HG02884 (cell line): ENCODE measurements around the gene RNASEH2B.

Experiments used
- ATAC-seq: cut with Tn5 transposase; IDR thresholded peaks from one replicate; pipeline ENCODE4 v1.9.1; 2021; ENCODE audit warnings: mild to moderate bottlenecking, moderate library complexity; ENCODE audit not compliant: unreplicated experiment

RNASEH2B gene

DNA sequence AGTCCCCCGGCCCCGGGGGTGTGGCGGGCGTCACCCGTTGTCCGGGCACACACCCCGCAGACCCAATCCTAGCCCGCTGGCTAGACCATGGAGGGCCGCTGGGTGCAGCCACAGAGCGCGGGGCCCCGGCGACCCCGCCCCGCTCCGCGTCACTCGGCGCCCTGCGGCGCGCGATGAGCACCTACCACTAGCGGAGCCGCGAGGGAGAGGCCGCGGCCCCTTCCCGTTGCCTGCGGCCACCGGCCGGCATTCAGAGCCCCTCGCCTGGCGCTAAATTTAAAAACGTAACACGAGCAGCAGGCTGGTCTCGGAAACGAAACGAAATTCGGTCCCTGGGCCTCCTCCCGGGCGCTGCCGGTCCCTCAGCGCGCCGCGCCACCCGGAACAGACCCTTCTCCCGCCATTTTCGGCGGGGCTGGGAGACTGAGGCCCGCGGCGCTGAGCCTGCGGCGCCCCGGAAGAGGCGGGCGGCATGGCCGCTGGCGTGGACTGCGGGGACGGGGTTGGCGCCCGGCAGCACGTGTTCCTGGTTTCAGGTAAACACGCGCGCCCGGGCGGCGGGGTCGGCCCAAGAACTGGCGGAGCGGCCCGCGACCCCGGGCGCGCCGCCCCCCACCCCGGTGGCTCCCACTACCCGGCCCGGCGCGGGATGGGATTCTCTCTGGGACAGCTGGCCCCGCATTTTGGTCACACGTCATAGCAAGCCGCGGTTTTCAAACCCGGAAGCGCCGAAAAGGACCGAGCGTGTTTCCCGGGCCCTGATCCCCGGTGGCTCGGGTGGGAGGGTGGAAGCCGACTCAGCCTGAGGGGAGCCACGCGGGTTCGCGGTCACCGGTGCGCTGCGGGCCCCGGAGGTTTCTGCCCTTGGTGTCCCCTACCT, at the start of gene RNASEH2B:
RNASEH2B (plus strand) TSS at position 187 of the 880 bp plus-strand sequence; CDS start at position 473, 286 bp downstream.
- ATAC-seq: peak; percentile 69

- ATAC-seq: no peak
Observed at GRCh38 chr13:50864492-50864891, 45.1 kb upstream of the RNASEH2B start.

GRCh38 chr13:50866817-50867636, 42.6 kb upstream of the RNASEH2B start:
- no peak for ATAC-seq

DNA sequence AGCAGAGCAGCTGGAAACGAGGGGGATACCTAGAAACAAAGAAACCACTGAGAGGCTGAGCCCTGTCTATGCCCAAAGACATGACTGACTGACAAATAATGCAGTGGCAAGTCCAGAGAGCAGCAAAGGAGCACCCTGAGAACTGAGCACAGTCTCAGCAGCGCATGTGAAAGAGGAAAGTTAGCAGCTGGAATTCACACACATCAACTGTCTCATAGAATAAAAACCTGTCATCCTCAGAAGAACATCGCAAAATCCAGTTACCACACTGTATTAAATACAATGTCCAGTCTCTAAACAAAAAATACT, 42.0 kb upstream of the RNASEH2B start:
- no peak for ATAC-seq

DNA sequence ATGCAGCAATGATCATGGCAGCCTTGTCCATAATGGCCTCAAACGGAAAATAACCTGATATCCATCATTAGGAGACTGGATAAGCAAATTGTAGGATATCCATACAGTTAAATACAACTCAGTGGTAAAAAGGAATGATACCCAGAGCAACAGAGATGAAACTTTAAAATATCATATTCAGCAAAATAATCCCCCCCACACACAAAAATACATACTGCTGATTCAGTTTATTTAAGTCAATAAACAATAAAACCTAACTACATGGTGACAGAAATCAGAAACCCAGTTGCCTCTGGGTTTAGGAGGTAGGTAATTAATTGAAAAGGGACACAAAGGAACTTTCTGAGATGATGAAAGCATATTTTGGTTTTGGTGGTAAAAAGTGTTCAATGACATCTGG, 38.2 kb upstream of the RNASEH2B start:
- ATAC-seq: no peak

DNA sequence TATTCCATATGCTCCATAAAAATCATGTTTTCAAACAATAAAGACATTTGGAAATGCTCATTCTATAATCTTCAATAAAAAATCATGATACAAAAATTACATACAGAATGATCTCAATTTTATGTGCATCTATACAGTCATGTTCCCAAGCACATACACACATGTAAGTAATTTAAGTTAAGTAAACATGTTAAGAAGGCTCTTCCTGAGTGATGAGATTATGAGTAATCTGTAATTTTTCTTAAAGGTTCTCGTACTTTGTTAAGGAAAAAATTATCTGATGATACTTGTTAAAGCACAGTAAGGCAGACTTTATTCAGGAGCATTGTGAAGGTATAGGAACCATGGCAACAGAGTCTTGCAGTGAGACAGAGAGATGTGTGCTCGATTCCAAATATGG, 36.1 kb upstream of the RNASEH2B start:
- no peak for ATAC-seq

- ATAC-seq: no peak
Observed at GRCh38 chr13:50873991-50874390, 35.6 kb upstream of the RNASEH2B start.

- no peak for ATAC-seq
Observed at GRCh38 chr13:50882816-50883435, 26.7 kb upstream of the RNASEH2B start.

DNA sequence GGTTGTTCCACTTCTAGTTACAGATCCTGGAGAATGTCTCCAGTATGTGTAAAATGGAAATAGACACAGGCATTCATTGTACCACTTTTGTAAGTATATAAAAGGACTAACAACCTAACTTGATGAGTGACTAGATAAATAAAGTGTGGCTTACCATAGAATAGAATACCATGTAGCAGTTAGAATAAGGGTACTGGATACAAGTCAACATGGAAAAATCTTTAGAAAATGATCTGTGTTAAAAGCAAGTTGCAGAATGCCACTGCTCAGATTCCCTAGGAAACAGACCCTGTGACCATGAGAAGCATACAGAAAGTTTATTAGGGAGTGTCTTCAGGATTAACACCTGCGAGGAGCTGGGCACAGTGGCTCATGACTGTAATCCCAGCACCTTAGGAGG, 25.9 kb upstream of the RNASEH2B start:
- ATAC-seq: no peak

- ATAC-seq: no peak
Observed at GRCh38 chr13:50884265-50884664, 25.3 kb upstream of the RNASEH2B start.

DNA sequence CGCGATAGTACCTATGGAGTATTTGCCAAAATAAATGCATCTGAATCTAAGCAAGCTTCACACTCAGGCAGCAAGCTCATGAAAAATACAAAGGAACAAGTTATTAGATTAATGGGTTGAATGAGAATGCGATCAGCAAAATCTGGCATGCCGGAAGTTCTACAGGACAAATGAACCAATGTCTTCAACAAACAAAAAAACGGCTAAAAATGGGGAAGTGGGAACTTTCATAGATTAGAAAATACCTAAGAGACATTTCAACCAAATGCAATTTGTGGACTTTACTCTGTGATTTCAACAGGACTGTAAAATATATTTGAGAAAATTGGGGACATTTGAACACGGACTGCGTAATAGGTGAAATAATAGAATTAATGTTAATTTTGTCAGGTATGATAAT, 22.4 kb upstream of the RNASEH2B start:
- no peak for ATAC-seq

GRCh38 chr13:50888362-50888761, 21.2 kb upstream of the RNASEH2B start:
- ATAC-seq: no peak

GRCh38 chr13:50889317-50889716, 20.3 kb upstream of the RNASEH2B start:
- no peak for ATAC-seq

- no peak for ATAC-seq
Observed at GRCh38 chr13:50891206-50891605, 18.4 kb upstream of the RNASEH2B start.

DNA sequence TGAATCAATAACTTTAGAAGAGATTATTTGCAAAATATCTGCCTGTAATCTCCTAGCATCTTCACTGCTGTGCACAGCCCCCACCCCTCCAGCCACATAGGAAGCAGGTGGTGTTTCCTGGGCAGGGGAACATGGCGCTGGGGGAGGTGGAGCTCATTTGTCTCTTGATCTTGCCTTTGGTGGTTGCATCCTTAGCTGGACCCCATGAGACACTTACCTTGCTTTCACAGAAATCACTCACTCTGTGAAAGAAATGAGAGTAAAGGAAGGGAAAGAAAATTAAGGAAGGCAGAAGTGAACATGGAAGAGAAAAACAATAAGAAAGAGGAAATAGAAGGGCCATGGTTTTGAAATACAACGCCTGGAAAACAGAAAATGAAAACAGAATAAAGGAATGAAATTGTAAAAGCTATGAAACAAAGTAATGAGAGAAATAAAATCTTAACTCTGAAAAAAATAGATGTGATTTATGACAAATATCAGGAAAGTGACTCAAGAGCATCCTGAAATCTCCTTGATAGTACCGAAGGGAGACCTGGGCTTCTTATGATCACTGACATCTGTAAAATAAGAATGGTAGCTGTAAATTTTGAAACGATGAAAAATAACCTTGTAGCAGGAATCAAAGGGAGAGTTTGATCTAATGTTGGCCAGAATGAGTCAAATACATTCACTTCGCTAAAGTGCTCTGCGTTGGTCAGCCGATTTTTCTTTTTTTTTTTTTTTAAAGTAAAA, 17.2 kb upstream of the RNASEH2B start:
- ATAC-seq: no peak

DNA sequence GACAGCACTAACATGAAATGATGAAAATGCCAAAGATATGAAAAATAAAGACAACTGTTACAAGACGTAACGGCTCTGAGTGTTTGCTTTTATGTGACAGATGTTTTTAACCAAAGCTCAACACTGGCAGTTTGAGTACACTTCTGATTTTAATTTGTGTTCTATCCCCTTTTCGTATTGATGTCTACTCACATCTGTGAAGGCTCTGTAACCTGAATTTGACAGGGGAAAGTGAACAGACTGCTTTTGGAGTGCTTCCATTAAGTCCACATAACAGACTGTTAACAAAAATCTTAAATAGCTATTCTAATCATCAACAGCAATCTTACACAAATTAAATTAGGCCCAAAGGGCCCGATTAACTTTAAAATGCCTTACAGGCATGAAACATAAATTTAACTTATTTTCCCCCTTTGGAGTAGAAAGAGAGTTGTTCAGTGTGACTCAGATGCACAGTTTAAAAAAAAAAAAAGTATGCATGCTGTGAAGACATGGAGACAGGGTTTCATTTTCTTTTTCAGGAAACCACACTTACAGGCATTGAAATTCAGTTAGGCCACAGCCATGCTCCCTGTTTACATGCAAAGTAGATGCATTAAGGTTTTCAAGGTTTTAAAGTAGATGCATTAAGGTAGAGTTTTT, 16.3 kb upstream of the RNASEH2B start:
- ATAC-seq: peak; percentile 78

DNA sequence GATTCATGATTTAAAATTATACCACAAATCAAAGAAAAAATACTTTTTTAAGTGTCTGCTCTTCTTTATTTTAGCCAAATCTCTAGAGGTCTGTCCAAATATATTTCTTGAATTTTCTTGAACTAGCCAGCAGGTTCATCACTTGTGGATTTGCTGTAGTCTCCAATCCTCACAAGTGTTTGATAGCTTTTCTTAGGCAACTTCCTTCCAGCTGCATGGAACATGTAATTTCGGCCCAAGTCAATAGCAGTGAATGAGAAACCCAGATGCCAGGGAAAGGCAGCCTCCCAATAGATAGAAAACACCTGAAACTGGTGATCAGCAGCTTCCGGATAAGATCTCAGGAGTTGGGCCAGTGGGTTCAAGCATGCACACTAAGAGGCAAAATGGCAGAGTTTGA, 15.6 kb upstream of the RNASEH2B start:
- ATAC-seq: no peak

DNA sequence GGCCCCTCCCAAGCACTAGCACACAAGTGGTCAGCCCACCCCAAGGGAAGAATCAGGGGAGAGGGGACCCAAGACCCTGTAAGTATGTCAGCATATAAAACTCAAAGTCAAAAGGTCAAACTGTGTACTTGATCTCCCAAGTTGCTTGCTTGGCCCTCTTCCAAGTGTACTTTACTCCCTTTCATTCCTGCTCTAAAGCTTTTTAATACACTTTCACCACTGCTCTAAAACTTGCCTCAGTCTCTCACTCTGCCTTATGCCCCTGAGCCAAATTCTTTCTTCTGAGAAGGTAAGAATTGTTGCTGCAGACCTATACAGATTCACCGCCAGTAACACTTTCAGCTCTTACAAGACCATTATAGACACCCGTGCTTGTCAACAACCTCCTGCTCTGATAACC, 15.1 kb upstream of the RNASEH2B start:
- no peak for ATAC-seq

DNA sequence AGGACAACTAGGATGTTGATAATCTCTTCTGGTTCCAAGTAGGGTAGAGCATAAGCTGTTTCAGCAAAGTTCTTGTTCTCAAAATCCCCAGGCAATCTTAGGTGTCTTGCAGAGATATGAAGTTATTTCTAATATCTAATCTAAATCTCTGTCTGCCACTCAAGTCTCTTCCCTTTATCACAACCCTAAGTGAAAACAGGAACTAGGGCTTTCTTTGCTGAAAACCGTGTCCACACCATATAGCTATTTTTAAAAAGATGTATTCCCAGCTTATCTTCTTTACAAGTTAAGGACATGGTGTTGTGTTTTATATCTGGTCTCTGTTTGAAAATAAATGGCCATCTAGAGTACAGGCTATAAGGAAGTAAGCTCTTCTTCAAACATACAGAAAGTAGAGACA, 11.3 kb upstream of the RNASEH2B start:
- no peak for ATAC-seq

- ATAC-seq: no peak
Observed at GRCh38 chr13:50901701-50902100, 7.9 kb upstream of the RNASEH2B start.

- no peak for ATAC-seq
Observed at GRCh38 chr13:50905256-50905655, 4.3 kb upstream of the RNASEH2B start.
